Activated CD8-positive, alpha-beta memory T cell treated with anti-CD3 and anti-CD28 coated beads, Interleukin-2, amount 50 U/mL, for 48 hours (primary cell): ENCODE data around the gene KLHL15.

Experiments
- DNase-seq: peaks from one replicate; pipeline ENCODE4 v3.0.0-alpha.2; 2020

Gene KLHL15

GRCh38 chrX:23944234-23944633 lies 82.8 kb downstream of the KLHL15 start:
- DNase-seq = no peak

GRCh38 chrX:23939203-23939602 lies 87.8 kb downstream of the KLHL15 start:
- no peak for DNase-seq

- DNase-seq = no peak
Observed at GRCh38 chrX:23938690-23939089, 88.3 kb downstream of the KLHL15 start.

GRCh38 chrX:23937100-23937499 lies 89.9 kb downstream of the KLHL15 start:
- DNase-seq = no peak

- DNase-seq = no peak
Observed at GRCh38 chrX:23936180-23936579, 90.8 kb downstream of the KLHL15 start.

GRCh38 chrX:23935106-23935505 lies 91.9 kb downstream of the KLHL15 start:
- no peak for DNase-seq
